Gastrocnemius medialis (tissue), 4 donors: ENCODE results near the gene GNAI3. TPM values are rescaled to one million over a fixed set of nuclear protein-coding genes. Genes with fewer than 3 reads are reported as not detected.

Source experiments
- ATAC-seq, 2 donors: fragments of 150-250 bp; one replicate each; pipeline ENCODE4 v1.9.1; 2016
- DNase-seq, 2 donors: peaks; one replicate each; pipeline ENCODE4 v3.0.0-alpha.2; 2019
- H3K27ac ChIP-seq, 4 donors: fragments of 200-600 bp; sonication (generic); 1 replicate in 1 of 4; 2 replicates in 3 of 4; pipeline ENCODE4 v1.5.1; 2016 to 2018; ENCODE audit warnings: mild to moderate bottlenecking in 2 of 4, moderate library complexity in 1 of 4
- H3K27me3 ChIP-seq, 3 donors: fragments of 200-600 bp; sonication (generic) in 2 of 3; 1 replicate in 1 of 3; 2 replicates in 2 of 3; pipeline versions ENCODE4 v1.5.1 to v1.6.0; 2016 to 2019; ENCODE audit warnings: mild to moderate bottlenecking in 1 of 3, moderate library complexity in 1 of 3
- H3K36me3 ChIP-seq, 2 donors: fragments of 200-600 bp; sonication (generic) in 1 of 2; one replicate each; pipeline ENCODE4 v1.5.1; 2017 to 2018
- H3K4me1 ChIP-seq, 2 donors: fragments of 200-600 bp; sonication (generic) in 1 of 2; one replicate each; pipeline ENCODE4 v1.5.1; 2016 to 2017; ENCODE audit warnings: mild to moderate bottlenecking in 2 of 2
- H3K4me3 ChIP-seq, 4 donors: fragments of 200-600 bp; sonication (generic) in 3 of 4; 1 replicate in 1 of 4; 2 replicates in 3 of 4; pipeline ENCODE4 v1.5.1; 2016 to 2019; ENCODE audit warnings: mild to moderate bottlenecking in 2 of 4
- H3K9me3 ChIP-seq, 3 donors: fragments of 200-600 bp; sonication (generic) in 2 of 3; 1 replicate in 1 of 3; 2 replicates in 2 of 3; pipeline ENCODE4 v1.5.1; 2016 to 2019
- CTCF ChIP-seq, 5 experiments: fragments of 450-650 bp in 3 of 5; fragments of 200-600 bp in 2 of 5; sonication (generic) in 2 of 5; IDR thresholded peaks in 4 of 5; conservative IDR thresholded peaks in 1 of 5; 1 replicate in 4 of 5; 2 replicates in 1 of 5; pipeline ENCODE4 v1.5.1; 2016 to 2019; ENCODE audit warnings: antibody characterized with exemption in 5 of 5, mild to moderate bottlenecking in 3 of 5, moderate library complexity in 3 of 5
- POLR2A ChIP-seq, 2 donors: fragments of 450-650 bp; IDR thresholded peaks; one replicate each; pipeline ENCODE4 v1.6.1; 2017; ENCODE audit warnings: antibody characterized with exemption in 2 of 2, mild to moderate bottlenecking in 2 of 2, moderate library complexity in 2 of 2
- in situ Hi-C, 4 donors: fragments of 200-750 bp; cut with MboI; loops; one replicate each; pipeline versions ENCODE4 v1.15.0 to v1.8.0; 2017; ENCODE audit warnings: low sequenced_read_pairs in 4 of 4
- intact Hi-C: fragments of 100-400 bp; cut with DNase I; formaldehyde crosslinking; loops from one replicate; pipeline ENCODE4 v1.15.1; 2023; ENCODE audit warnings: low total_unique reads
- total RNA-seq, 4 donors: library from RNA; depleted of rRNA; stranded (reverse); fragments of >200 nt; gene quantifications; one replicate each; pipeline versions ENCODE4 v1.1.0 to v1.2.3, GENCODE V29; 2016

GNAI3 gene
- total RNA-seq, 4 donors from 2014 or later: 0.90 to 2.5 (median 1.8) TPM

GRCh38 chr1:109537450-109538178 is 10.8 kb upstream of the GNAI3 start:
- in situ Hi-C loops: loop anchor here in 2 of 4 donors (10.0 to 25.0 kb wide), 2 partner anchors 250 to 263 kb away; partner anchors contain the start of gene PSRC1 (in 1 of the 2)
- no peaks in the 10 kb centered on the region for H3K36me3 ChIP-seq
- H3K27me3 ChIP-seq: no peaks in the 10 kb centered on the region
- ATAC-seq (no peak), DNase-seq (no peak)
- peak overlapping the region in 3 of 4 donors; percentile 89 to 95 (median 91) for H3K27ac ChIP-seq
- H3K9me3 ChIP-seq: no peaks in the 10 kb centered on the region
- peaks cover 50 to 54% of the 10 kb centered on the region in 2 donors for H3K4me1 ChIP-seq
- intact Hi-C loops: no loop called here
- no peak overlapping the region for H3K4me3 ChIP-seq
- TF ChIP-seq POLR2A (IDR thresholded peaks at IDR 0.05) (no peak), CTCF (IDR thresholded peaks at IDR 0.05 in 4 of 5, conservative IDR thresholded peaks at IDR 0.05 in 1 of 5) (no peak)

GRCh38 chr1:109538827-109539555 is 9.4 kb upstream of the GNAI3 start:
- in situ Hi-C loops (loop anchor here in 2 of 4 donors (10.0 to 25.0 kb wide), 2 partner anchors 252 to 264 kb away; partner anchors contain the start of gene PSRC1 (in 1 of the 2)), intact Hi-C loops (no loop called here)
- Histone ChIP-seq H3K9me3 (no peaks in the 10 kb centered on the region), H3K27me3 (no peaks in the 10 kb centered on the region), H3K36me3 (no peaks in the 10 kb centered on the region), H3K4me3 (no peak overlapping the region), H3K27ac (no peak overlapping the region), H3K4me1 (peaks cover 45 to 46% of the 10 kb centered on the region in 2 donors)
- DNase-seq (no peak), ATAC-seq (no peak)
- TF ChIP-seq CTCF (IDR thresholded peaks at IDR 0.05 in 4 of 5, conservative IDR thresholded peaks at IDR 0.05 in 1 of 5): no peak
- TF ChIP-seq POLR2A (IDR thresholded peaks at IDR 0.05): no peak

GRCh38 chr1:109539676-109540075 is 8.7 kb upstream of the GNAI3 start, which contains the start of gene GPR61:
TSS of gene GPR61 (plus strand) at chr1:109539872. CDS start at chr1:109543023, 3,151 bp downstream.
- H3K36me3 ChIP-seq: no peaks in the 10 kb centered on the region
- ATAC-seq (no peak), DNase-seq (no peak)
- no peak within 1 kb of the TSS for H3K27ac ChIP-seq
- H3K27me3 ChIP-seq: no peaks in the 10 kb centered on the region
- intact Hi-C loops (no loop called here), in situ Hi-C loops (loop anchor here (5.0 to 25.0 kb wide), 7 partner anchors 85 to 448 kb away; partner anchors contain the start of genes GSTM4 (in 3 of the 4), AHCYL1 (in 1 of the 4) and PSRC1 (in 1 of the 4))
- peaks cover 42 to 45% of the 10 kb centered on the region in 2 donors for H3K4me1 ChIP-seq
- H3K4me3 ChIP-seq: no peak within 1 kb of the TSS
- H3K9me3 ChIP-seq: no peaks in the 10 kb centered on the region
- no peak for TF ChIP-seq POLR2A (IDR thresholded peaks at IDR 0.05)

- Histone ChIP-seq H3K4me1 (peaks cover 27 to 31% of the 10 kb centered on the region in 2 donors), H3K9me3 (no peaks in the 10 kb centered on the region), H3K36me3 (no peaks in the 10 kb centered on the region), H3K4me3 (no peak overlapping the region), H3K27me3 (no peaks in the 10 kb centered on the region), H3K27ac (no peak overlapping the region)
- DNase-seq (no peak), ATAC-seq (no peak)
- intact Hi-C loops (no loop called here), in situ Hi-C loops (loop anchor here (5.0 to 25.0 kb wide), 6 partner anchors 84 to 446 kb away; partner anchors contain the start of genes GSTM4 (in 3 of the 4), AHCYL1 (in 1 of the 4) and PSRC1 (in 1 of the 4))
- TF ChIP-seq POLR2A (IDR thresholded peaks at IDR 0.05): no peak
- no peak for TF ChIP-seq CTCF (IDR thresholded peaks at IDR 0.05 in 4 of 5, conservative IDR thresholded peaks at IDR 0.05 in 1 of 5)
Observed at GRCh38 chr1:109541102-109541501, 7.3 kb upstream of the GNAI3 start.
